Peyer's patch (tissue), 4 donors: ENCODE measurements around the gene MCUR1. TPM values are rescaled to one million over a fixed set of nuclear protein-coding genes. Genes with fewer than 3 reads are reported as not detected.
A peak's percentile ranks its signal among the peaks of the same experiment; 100 is the strongest.

ENCODE experiments used
- DNase-seq, 3 donors: peaks; one replicate each; pipeline ENCODE4 v3.0.0-alpha.2; 2017 to 2019
- H3K27ac ChIP-seq, 4 donors: fragments of 200-600 bp; sonication (generic); one replicate each; pipeline ENCODE4 v1.5.1; 2016 to 2019
- H3K27me3 ChIP-seq, 2 donors: fragments of 200-600 bp; sonication (generic); one replicate each; pipeline ENCODE4 v1.5.1; 2019
- H3K36me3 ChIP-seq, 3 donors: fragments of 200-600 bp; sonication (generic); one replicate each; pipeline ENCODE4 v1.5.1; 2016 to 2019
- H3K4me1 ChIP-seq, 4 donors: fragments of 200-600 bp; sonication (generic); one replicate each; pipeline ENCODE4 v1.5.1; 2016 to 2019
- H3K4me3 ChIP-seq, 4 donors: fragments of 200-600 bp; sonication (generic); 1 replicate in 3 of 4; 2 replicates in 1 of 4; pipeline ENCODE4 v1.5.1; 2016 to 2019; ENCODE audit warnings: mild to moderate bottlenecking in 1 of 4
- H3K9me3 ChIP-seq, 4 donors: fragments of 200-600 bp; sonication (generic); one replicate each; pipeline ENCODE4 v1.5.1; 2016 to 2019; ENCODE audit warnings: mild to moderate bottlenecking in 1 of 4
- POLR2A ChIP-seq, 2 donors: fragments of 450-650 bp; IDR thresholded peaks; one replicate each; pipeline ENCODE4 v1.5.1; 2017; ENCODE audit warnings: antibody characterized with exemption in 2 of 2, mild to moderate bottlenecking in 2 of 2, moderate library complexity in 2 of 2
- total RNA-seq, 4 donors: library from RNA; depleted of rRNA; stranded (reverse); fragments of >200 nt; gene quantifications; one replicate each; pipeline ENCODE4 v1.1.0, GENCODE V29; 2016
- TF ChIP-seq, protein P1 (sequence below), 6 experiments: fragments of 450-650 bp in 4 of 6; fragments of 200-600 bp in 2 of 6; sonication (generic) in 1 of 6; IDR thresholded peaks; one replicate each; pipeline ENCODE4 v1.5.1; 2017 to 2019; ENCODE audit warnings: antibody characterized with exemption in 6 of 6, mild to moderate bottlenecking in 3 of 6, moderate library complexity in 1 of 6

MCUR1 gene
- total RNA-seq, 4 donors from 2014 or later: 20.6 to 49.4 (median 33.6) TPM

DNA sequence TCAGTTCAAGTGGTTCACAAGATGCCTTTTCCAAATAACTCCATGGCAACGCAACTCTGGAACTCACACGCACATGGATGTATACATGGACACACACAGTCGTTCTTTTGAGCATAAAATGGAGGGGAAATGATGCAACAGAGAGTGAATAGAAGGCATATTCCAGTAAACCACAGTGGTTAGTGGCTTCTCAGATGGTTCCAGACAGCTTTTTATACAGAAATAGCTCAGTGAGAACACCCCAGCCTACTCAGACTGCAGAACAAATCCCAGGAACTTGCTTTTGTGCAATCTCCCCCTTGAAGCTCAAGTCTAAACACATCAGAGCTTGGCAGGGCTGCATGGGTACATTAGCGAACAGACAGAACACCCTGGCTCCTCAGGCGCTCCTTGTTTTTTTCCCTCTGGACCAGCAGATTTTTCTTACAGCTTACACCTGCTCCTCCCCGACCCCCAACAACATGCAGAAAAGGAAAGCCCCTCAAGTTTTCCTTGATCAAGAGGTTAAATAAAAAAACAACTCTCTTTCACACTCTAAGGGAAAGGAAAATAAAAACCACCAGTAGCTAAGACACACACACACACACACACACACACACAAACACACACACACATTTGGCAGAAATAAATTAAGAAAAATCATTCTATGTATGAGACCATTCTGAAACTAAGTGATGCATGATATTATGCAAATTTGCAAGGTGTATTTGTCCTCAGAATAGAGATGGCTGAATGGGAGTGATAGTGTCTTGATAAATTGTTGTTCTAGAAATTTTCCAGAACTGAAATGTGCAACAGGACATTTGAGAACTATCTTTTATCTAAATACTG is 51.5 kb downstream of the MCUR1 start:
- no peak overlapping the region for H3K4me3 ChIP-seq
- peak overlapping the region in 2 of 4 donors; percentile 19 to 42 for H3K27ac ChIP-seq
- no peaks in the 10 kb centered on the region for H3K36me3 ChIP-seq
- peaks cover 0 to 10% (median 4%) of the 10 kb centered on the region in 4 donors for H3K4me1 ChIP-seq
- TF ChIP-seq, protein P1, sequence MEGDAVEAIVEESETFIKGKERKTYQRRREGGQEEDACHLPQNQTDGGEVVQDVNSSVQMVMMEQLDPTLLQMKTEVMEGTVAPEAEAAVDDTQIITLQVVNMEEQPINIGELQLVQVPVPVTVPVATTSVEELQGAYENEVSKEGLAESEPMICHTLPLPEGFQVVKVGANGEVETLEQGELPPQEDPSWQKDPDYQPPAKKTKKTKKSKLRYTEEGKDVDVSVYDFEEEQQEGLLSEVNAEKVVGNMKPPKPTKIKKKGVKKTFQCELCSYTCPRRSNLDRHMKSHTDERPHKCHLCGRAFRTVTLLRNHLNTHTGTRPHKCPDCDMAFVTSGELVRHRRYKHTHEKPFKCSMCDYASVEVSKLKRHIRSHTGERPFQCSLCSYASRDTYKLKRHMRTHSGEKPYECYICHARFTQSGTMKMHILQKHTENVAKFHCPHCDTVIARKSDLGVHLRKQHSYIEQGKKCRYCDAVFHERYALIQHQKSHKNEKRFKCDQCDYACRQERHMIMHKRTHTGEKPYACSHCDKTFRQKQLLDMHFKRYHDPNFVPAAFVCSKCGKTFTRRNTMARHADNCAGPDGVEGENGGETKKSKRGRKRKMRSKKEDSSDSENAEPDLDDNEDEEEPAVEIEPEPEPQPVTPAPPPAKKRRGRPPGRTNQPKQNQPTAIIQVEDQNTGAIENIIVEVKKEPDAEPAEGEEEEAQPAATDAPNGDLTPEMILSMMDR (IDR thresholded peaks at IDR 0.05): no peak
- no peak for TF ChIP-seq POLR2A (IDR thresholded peaks at IDR 0.05)
- H3K27me3 ChIP-seq: no peaks in the 10 kb centered on the region
- DNase-seq: peak in 1 of 3 donors; percentile 54
- no peaks in the 10 kb centered on the region for H3K9me3 ChIP-seq

DNA sequence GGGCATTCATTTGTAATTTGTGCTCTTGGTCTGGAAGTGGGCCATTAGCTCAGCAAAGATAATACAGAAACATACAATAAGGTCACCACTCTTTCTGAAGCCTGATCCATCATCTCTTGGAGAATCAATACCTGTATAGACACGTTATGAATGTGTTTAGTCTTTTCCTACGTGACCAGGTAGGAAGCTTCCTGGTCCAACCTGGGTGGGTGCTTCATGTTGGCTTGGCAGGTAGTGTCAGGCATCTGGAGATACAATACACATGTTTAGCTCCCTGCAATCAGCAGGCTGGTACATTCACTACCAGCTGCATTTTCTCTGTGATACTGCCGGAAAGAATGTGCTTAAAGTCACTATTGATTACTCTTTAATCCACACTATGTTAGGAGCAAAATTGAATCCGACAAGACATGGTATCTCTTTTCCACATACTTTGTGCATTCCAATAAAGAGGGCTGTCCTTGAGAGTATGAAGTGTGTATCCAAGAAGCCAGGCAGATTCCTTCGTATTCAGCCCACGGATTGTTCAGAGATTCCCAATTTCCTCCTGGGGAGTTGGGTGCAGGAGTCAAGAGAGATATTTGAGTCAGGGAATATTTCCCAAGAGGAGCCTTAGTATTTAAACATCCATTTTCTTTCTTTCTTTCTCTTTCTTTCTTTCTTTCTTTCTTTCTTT is 52.9 kb downstream of the MCUR1 start:
- Histone ChIP-seq H3K36me3 (no peaks in the 10 kb centered on the region), H3K9me3 (no peaks in the 10 kb centered on the region), H3K27ac (peak overlapping the region in 1 of 4 donors; percentile 35), H3K4me3 (no peak overlapping the region), H3K27me3 (no peaks in the 10 kb centered on the region), H3K4me1 (peaks cover 0 to 10% (median 0%) of the 10 kb centered on the region in 4 donors)
- DNase-seq: no peak
- TF ChIP-seq POLR2A (IDR thresholded peaks at IDR 0.05): no peak
- TF ChIP-seq, protein P1 (IDR thresholded peaks at IDR 0.05): no peak

DNA sequence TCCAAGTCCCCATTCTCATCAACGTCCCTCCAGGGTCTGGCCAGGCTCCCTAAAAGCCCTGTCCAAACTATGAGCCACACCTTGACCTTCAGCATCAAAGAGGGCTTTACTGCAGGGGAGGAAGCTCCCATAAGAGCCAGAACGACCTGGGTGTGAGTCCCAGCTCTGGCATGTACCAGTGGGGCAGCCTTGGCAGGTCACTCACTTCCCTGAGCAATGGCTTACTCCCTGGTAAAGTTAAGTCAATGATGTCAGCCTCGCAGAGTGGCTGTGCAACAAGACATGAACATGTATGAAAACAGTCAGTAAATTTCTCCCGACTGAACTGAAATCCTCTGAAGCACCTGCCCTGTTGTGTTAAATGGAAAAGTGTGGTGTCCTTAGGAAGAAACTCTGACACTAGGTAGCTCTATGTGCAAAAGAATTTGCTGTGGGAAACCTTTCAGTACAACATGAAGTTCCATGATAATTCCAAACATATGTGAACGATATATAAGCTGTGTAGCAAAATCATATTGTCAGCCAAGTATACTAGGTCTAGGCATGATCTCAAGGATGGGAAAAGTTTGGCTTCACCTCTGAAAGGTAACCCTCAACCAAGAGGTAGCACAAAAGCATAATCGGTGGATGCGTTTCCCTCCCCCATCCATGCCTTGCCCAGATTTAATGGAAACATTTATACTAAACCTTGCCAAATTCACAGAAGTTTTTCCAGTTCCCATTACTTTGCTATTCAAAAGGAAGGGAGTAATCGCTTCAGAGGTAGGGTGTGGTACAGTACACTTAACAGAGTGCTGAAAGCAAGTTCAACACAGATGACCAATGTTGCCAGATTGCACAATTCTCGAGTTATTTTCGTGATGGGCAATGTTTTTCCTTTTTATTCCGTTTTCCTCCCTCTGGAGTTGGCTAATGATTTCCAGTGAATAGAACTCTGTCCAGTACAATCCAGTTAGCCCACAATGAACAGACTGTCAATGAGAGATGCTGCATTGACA is 53.8 kb downstream of the MCUR1 start:
- peaks cover 0 to 10% (median 0%) of the 10 kb centered on the region in 4 donors for H3K4me1 ChIP-seq
- peak overlapping the region in 1 of 4 donors; percentile 35 for H3K27ac ChIP-seq
- TF ChIP-seq, protein P1 (IDR thresholded peaks at IDR 0.05): no peak
- no peak for TF ChIP-seq POLR2A (IDR thresholded peaks at IDR 0.05)
- H3K4me3 ChIP-seq: no peak overlapping the region
- no peaks in the 10 kb centered on the region for H3K9me3 ChIP-seq
- no peaks in the 10 kb centered on the region for H3K27me3 ChIP-seq
- no peaks in the 10 kb centered on the region for H3K36me3 ChIP-seq
- no peak for DNase-seq

DNA sequence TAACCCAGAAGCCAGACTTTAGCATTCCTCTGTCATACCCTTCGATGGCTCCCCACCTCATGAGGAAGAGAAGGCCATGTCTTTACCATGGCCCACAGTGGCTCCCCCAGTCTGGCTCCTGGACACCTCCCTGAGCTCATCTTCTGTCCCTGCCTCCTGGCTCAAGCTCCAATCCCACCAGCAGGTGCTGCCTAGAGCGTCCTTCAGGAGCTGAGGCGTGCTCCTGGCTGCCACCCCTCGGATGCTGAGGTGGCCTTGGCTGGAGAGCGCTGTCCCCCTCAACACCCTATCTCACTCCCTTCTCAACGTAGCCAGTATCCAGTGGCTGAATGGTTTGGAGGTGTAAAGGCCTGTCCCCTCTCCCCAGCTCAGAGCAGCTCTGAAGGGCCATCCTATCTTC is 55.3 kb downstream of the MCUR1 start:
- Histone ChIP-seq H3K4me1 (peaks cover 0 to 9% (median 0%) of the 10 kb centered on the region in 4 donors), H3K27ac (no peak overlapping the region), H3K36me3 (no peaks in the 10 kb centered on the region), H3K4me3 (no peak overlapping the region), H3K27me3 (no peaks in the 10 kb centered on the region), H3K9me3 (no peaks in the 10 kb centered on the region)
- no peak for DNase-seq
- no peak for TF ChIP-seq POLR2A (IDR thresholded peaks at IDR 0.05)
- TF ChIP-seq, protein P1 (IDR thresholded peaks at IDR 0.05): no peak

DNA sequence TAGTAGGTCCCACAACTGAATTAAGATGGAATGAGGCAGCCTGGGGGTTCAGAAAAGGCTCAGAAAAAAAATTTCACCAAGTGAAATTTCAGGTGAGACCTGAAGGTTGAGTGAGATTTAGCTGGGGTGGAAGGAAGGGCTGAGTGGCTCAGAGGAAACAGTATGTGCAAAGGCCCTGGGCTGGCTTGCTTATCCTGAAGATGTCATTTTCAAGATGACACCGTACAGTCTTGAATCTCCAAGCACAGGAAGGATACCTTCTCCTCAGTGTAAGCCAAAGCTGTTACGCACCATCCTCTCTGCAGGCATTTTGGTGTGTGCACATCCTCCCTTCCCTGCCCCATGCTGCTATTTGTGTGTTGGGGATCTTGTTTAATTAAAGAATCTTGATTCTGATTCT is 59.7 kb downstream of the MCUR1 start:
- TF ChIP-seq, protein P1 (IDR thresholded peaks at IDR 0.05): no peak
- no peak for TF ChIP-seq POLR2A (IDR thresholded peaks at IDR 0.05)
- no peak for DNase-seq
- Histone ChIP-seq H3K27me3 (no peaks in the 10 kb centered on the region), H3K4me1 (no peaks in the 10 kb centered on the region), H3K27ac (no peak overlapping the region), H3K36me3 (no peaks in the 10 kb centered on the region), H3K4me3 (no peak overlapping the region), H3K9me3 (no peaks in the 10 kb centered on the region)
